CD4-positive, alpha-beta memory T cell (primary cell): ENCODE measurements around the gene LRRK1. TPM values are rescaled to one million over a fixed set of nuclear protein-coding genes. Genes with fewer than 3 reads are reported as not detected.

Source experiments
- CTCF ChIA-PET: fragments of 350-600 bp; sonication (Branson Sonifier 250); formaldehyde crosslinking; loops from one replicate; lab custom pipeline; 2021; ENCODE audit warnings: inconsistent platforms; ENCODE audit not compliant: partially characterized antibody; lab: Charles Lee
- POLR2A ChIA-PET: fragments of 350-600 bp; sonication (Branson Sonifier 250); formaldehyde crosslinking; loops from one replicate; lab custom pipeline; 2021; ENCODE audit not compliant: partially characterized antibody; lab: Charles Lee
- DNase-seq, 5 donors: peaks; one replicate each; pipeline versions ENCODE4 v3.0.0 to v3.0.0-alpha.2; 2020 to 2022; ENCODE audit warnings: mixed read lengths in 1 of 5
- H3K27ac ChIP-seq: one replicate; pipeline ENCODE4 v1.7.0; 2013; ENCODE audit warnings: low read depth, low read length
- H3K27me3 ChIP-seq: 2 replicates; pipeline ENCODE4 v1.7.0; 2013; ENCODE audit warnings: mild to moderate bottlenecking, low read length, moderate library complexity; ENCODE audit not compliant: insufficient read depth
- H3K36me3 ChIP-seq: 2 replicates; pipeline ENCODE4 v1.7.0; 2013; ENCODE audit warnings: mild to moderate bottlenecking, low read length, moderate library complexity; ENCODE audit not compliant: insufficient read depth
- H3K4me1 ChIP-seq: 2 replicates; pipeline ENCODE4 v1.7.0; 2013; ENCODE audit warnings: mild to moderate bottlenecking, low read length, moderate library complexity; ENCODE audit not compliant: insufficient read depth
- H3K4me3 ChIP-seq, 2 donors: one replicate each; pipeline ENCODE4 v1.7.0; 2013; ENCODE audit warnings: low read length in 2 of 2, mild to moderate bottlenecking in 1 of 2
- H3K9me3 ChIP-seq, 2 donors: one replicate each; pipeline ENCODE4 v1.7.0; 2013; ENCODE audit warnings: low read length in 2 of 2, control low read depth in 1 of 2; ENCODE audit not compliant: control insufficient read depth in 1 of 2
- H3K27ac Mint-ChIP-seq, 7 donors: one replicate each; pipeline ENCODE4 v1.8.0; 2020 to 2021; ENCODE audit warnings: mixed read lengths in 7 of 7, mild to moderate bottlenecking in 6 of 7, inconsistent platforms in 3 of 7, moderate library complexity in 3 of 7
- H3K27me3 Mint-ChIP-seq, 2 donors: one replicate each; pipeline ENCODE4 v1.8.0; 2020 to 2021; ENCODE audit warnings: mixed read lengths in 2 of 2
- H3K36me3 Mint-ChIP-seq, 2 donors: one replicate each; pipeline ENCODE4 v1.8.0; 2020 to 2021; ENCODE audit warnings: mixed read lengths in 2 of 2, inconsistent platforms in 1 of 2, mild to moderate bottlenecking in 1 of 2
- H3K4me1 Mint-ChIP-seq, 4 donors: one replicate each; pipeline ENCODE4 v1.8.0; 2020 to 2021; ENCODE audit warnings: mixed read lengths in 4 of 4, mild to moderate bottlenecking in 1 of 4
- H3K4me3 Mint-ChIP-seq, 8 donors: one replicate each; pipeline ENCODE4 v1.8.0; 2020 to 2021; ENCODE audit warnings: mixed read lengths in 8 of 8, mild to moderate bottlenecking in 7 of 8, moderate library complexity in 6 of 8, inconsistent platforms in 3 of 8
- H3K9me3 Mint-ChIP-seq, 8 donors: one replicate each; pipeline ENCODE4 v1.8.0; 2020 to 2021; ENCODE audit warnings: mixed read lengths in 8 of 8, mild to moderate bottlenecking in 5 of 8, inconsistent platforms in 3 of 8, moderate library complexity in 1 of 8
- intact Hi-C: fragments of 100-400 bp; cut with micrococcal nuclease; formaldehyde crosslinking; loops from one replicate; pipeline ENCODE4 v1.15.1; 2023
- polyA plus RNA-seq, 2 donors: library from polyadenylated mRNA; unstranded; fragments of 300-500 nt; fragmentation: Illumina TruSeq; gene quantifications; one replicate each; pipeline ENCODE4 v1.2.3, GENCODE V29; 2021
- total RNA-seq, 2 experiments: library from RNA; stranded (reverse); gene quantifications; one replicate each; pipeline ENCODE4 v1.2.3, GENCODE V29; 2021

The LRRK1 gene
- total and polyA plus RNA-seq, 4 experiments from 2014 or later = 0.50 to 0.58 (median 0.53) TPM; not detected in 1

DNA sequence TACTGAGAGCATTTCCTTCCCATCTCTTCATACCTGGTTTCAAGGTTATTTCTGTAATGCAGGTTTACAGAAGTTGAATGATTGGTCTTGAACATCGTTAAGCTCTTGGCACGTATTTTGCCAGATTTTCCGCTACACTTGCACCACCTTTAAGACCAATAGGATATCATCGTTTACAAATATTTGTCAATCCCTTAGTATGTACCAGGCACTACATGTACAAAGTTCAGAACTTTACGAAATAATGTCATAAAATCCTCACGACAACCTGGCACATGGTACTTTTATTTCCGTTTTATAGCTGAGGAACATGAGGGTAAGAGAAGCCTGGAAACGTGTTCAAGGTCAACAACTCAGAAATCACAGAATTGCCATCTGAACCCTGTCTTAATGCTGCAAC, 6.3 kb downstream of the LRRK1 start:
- Mint-ChIP-seq H3K4me1 (peaks cover 0 to 8% (median 2%) of the 10 kb centered on the region in 4 donors), H3K4me3 (no peak overlapping the region), H3K27me3 (peaks cover 29 to 30% of the 10 kb centered on the region in 2 donors), H3K9me3 (no peaks in the 10 kb centered on the region), H3K36me3 (no peaks in the 10 kb centered on the region), H3K27ac (no peak overlapping the region)
- no peaks in the 10 kb centered on the region for H3K9me3 ChIP-seq
- H3K4me1 ChIP-seq = no peaks in the 10 kb centered on the region
- ChIA-PET CTCF (no interaction called here), POLR2A (no interaction called here)
- H3K27me3 ChIP-seq = peaks cover 10% of the 10 kb centered on the region
- no peak overlapping the region for H3K27ac ChIP-seq
- no peaks in the 10 kb centered on the region for H3K36me3 ChIP-seq
- H3K4me3 ChIP-seq = no peak overlapping the region
- DNase-seq = no peak
- intact Hi-C loops = no loop called here

DNA sequence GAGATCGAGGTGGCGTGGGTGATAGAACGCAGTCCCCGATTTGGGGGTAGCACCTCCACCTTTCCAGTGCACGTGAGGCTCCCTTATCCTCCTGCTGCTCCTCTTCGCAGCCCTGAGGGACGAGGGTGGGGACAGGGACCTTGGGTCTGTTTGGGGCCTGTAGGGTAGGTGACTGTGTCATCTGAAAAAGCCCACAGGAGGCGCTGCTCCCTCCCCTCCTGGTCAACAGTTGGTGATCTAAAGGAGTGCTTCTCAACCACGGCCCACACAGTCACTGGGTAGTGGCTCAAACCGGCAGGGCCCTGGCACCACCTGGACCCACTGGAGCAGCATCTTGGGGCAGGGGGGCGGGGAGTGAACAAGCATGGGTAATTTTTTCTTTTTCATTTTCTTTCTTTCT, 7.1 kb downstream of the LRRK1 start:
- Histone ChIP-seq H3K36me3 (no peaks in the 10 kb centered on the region), H3K4me1 (no peaks in the 10 kb centered on the region), H3K9me3 (no peaks in the 10 kb centered on the region), H3K4me3 (no peak overlapping the region), H3K27ac (no peak overlapping the region), H3K27me3 (peaks cover 2% of the 10 kb centered on the region)
- Mint-ChIP-seq H3K9me3 (no peaks in the 10 kb centered on the region), H3K36me3 (no peaks in the 10 kb centered on the region), H3K4me3 (no peak overlapping the region), H3K27ac (no peak overlapping the region), H3K27me3 (peaks cover 24 to 27% of the 10 kb centered on the region in 2 donors), H3K4me1 (peaks cover 0 to 3% (median under 1%) of the 10 kb centered on the region in 4 donors)
- POLR2A ChIA-PET = no interaction called here
- CTCF ChIA-PET = no interaction called here
- intact Hi-C loops = no loop called here
- no peak for DNase-seq

DNA sequence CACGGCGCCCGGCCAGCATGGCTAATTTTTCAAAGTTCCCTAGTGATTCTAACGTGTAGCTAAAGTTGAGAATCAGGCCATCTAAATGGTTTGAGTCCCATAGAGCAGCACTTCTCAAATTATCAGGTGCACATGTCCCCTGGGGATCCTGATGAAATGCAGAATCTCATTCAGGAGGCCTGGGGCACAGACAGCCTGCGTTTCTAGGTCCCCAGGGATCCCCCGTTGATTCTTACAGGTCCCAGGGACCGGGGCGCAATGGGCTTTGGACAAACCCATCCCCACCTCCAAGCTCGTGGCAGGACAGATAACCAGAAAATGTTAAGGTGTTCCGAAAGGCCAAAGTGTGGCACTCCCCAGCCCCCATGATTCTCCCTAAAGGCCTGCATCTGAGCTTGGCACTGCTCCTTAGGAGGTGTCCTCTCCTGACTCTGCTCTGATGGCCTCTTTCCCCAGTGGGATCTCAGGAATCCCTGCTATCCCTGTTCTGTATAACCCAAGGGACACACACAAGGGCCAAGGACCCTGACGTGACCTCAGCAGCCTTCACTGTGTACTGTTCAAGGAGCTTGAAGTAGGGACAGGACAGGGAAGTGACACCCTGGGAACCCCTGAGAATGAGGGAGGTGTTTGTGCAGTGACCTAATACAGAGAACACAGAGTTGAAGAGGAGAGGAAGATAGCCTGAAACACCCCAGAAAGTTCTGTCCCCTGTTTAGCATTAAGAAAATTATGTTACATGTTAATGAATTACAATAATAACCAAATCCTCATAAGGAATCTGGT, 8.0 kb downstream of the LRRK1 start:
- H3K27me3 Mint-ChIP-seq = peaks cover 16 to 27% of the 10 kb centered on the region in 2 donors
- CTCF ChIA-PET = interaction anchor here (1.3 kb wide), 1 partner anchor 9 kb away, joined by 4 read pairs; no protein-coding TSS in a partner anchor

DNA sequence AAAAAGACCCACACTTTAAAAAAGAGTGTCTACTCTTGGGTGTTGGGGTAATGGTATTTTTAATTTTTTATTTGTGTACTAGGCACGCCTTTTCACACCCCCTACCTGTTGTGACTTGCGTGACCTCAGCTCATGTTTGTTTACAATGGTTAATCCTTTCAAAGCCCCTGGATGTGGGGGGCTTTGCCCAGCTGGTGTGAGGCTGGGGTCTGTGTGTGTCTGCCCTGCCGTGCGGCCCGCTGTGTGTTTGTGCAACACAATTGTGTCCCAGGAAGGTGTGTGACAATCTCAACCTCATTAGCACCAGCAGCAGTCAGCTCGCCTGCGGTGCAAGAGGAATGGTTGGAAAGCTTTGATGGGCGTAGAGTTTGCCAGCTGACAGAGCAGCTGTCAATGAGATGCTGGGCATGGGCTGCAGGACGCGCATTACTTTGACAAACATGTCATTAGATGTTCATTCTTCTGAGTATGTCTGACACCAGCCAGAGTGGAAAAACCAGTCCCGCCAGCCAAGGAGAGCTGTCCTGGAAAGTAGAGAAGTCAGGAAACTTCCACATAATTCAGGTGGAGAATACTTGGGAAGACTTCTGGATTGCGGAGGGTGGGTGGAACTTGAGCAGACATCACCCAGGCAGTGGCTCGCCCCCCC, 9.6 kb downstream of the LRRK1 start:
- Histone ChIP-seq H3K27me3 (no peaks in the 10 kb centered on the region), H3K4me3 (no peak overlapping the region), H3K9me3 (no peaks in the 10 kb centered on the region), H3K27ac (no peak overlapping the region), H3K36me3 (no peaks in the 10 kb centered on the region), H3K4me1 (no peaks in the 10 kb centered on the region)
- no peak for DNase-seq
- Mint-ChIP-seq H3K4me1 (no peaks in the 10 kb centered on the region), H3K4me3 (no peak overlapping the region), H3K27me3 (peaks cover 11 to 19% of the 10 kb centered on the region in 2 donors), H3K27ac (no peak overlapping the region), H3K9me3 (no peaks in the 10 kb centered on the region), H3K36me3 (no peaks in the 10 kb centered on the region)
- POLR2A ChIA-PET = no interaction called here
- intact Hi-C loops = no loop called here
- CTCF ChIA-PET = no interaction called here

More for the DNA sequence above, 8.0 kb downstream of the LRRK1 start:
- Histone ChIP-seq H3K4me3 (no peak overlapping the region), H3K36me3 (no peaks in the 10 kb centered on the region), H3K9me3 (no peaks in the 10 kb centered on the region), H3K27me3 (no peaks in the 10 kb centered on the region), H3K4me1 (no peaks in the 10 kb centered on the region), H3K27ac (no peak overlapping the region)
- intact Hi-C loops = no loop called here
- DNase-seq = no peak
- POLR2A ChIA-PET = no interaction called here
- Mint-ChIP-seq H3K9me3 (no peaks in the 10 kb centered on the region), H3K36me3 (no peaks in the 10 kb centered on the region), H3K4me3 (no peak overlapping the region), H3K4me1 (peaks cover 0 to 3% (median 0%) of the 10 kb centered on the region in 4 donors), H3K27ac (no peak overlapping the region)

DNA sequence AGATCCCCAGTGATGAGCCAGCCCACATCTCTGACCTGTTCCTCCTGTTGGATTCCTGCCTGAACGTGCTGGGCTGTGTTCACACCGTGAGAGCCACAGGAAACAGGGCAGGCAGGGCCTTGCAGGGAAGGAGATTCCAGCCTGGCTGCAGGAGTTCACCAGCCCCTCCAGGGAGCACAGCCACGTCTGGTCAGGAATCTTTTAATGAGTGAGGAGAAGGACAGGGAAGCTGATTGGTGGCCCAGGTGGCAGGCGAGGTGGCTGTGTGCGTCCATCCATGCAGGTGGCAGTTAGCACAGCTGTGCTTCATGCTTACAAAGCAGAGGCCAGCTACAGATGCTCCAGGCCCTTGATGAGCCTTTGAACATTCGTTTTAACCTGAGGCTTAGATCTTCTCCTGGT, 10.5 kb downstream of the LRRK1 start:
- no peak for DNase-seq
- Mint-ChIP-seq H3K4me3 (no peak overlapping the region), H3K27me3 (peaks cover 6 to 17% of the 10 kb centered on the region in 2 donors), H3K27ac (no peak overlapping the region), H3K36me3 (no peaks in the 10 kb centered on the region), H3K9me3 (no peaks in the 10 kb centered on the region), H3K4me1 (no peaks in the 10 kb centered on the region)
- no peaks in the 10 kb centered on the region for H3K9me3 ChIP-seq
- H3K4me1 ChIP-seq = no peaks in the 10 kb centered on the region
- CTCF ChIA-PET = interaction anchor here (0.8 kb wide), 1 partner anchor 81 kb away, joined by 3 read pairs; no protein-coding TSS in a partner anchor
- H3K4me3 ChIP-seq = no peak overlapping the region
- no peaks in the 10 kb centered on the region for H3K36me3 ChIP-seq
- POLR2A ChIA-PET = no interaction called here
- intact Hi-C loops = no loop called here
- no peak overlapping the region for H3K27ac ChIP-seq
- H3K27me3 ChIP-seq = no peaks in the 10 kb centered on the region

DNA sequence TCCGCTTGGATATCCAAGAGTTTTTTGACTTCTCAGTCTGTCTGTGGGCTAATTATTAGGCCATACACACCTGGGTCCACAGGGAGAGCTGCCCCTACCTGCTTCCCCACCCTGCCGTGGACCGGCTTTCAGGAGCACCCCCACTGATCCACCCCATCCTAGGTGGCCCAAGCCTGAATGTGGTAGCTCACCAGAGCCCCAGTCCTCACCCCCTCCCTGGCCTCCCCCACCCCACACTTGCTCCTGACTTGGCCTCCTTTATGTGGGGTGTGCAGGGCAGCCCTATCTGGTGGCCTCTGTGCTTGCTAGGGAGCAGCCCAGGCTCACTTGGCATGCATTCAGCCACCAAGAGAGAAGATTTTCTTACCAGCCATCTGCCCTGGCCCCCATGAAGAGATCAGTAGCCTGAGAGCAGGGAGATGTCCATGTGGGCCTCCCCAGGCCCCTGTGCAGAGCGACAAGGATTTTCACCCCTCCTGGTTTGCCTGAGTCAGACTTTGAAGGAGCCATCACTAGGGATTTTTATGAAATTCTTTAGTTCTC, 11.2 kb downstream of the LRRK1 start:
- no peaks in the 10 kb centered on the region for H3K9me3 Mint-ChIP-seq
- CTCF ChIA-PET = interaction anchor here (0.8 kb wide), 1 partner anchor 81 kb away, joined by 3 read pairs; no protein-coding TSS in a partner anchor
- no peak for DNase-seq
- no peaks in the 10 kb centered on the region for H3K9me3 ChIP-seq
- H3K27me3 Mint-ChIP-seq = peaks cover 6 to 16% of the 10 kb centered on the region in 2 donors
- no peak overlapping the region for H3K27ac ChIP-seq
- POLR2A ChIA-PET = no interaction called here
- intact Hi-C loops = no loop called here
- H3K4me3 Mint-ChIP-seq = no peak overlapping the region
- no peak overlapping the region for H3K27ac Mint-ChIP-seq
- no peaks in the 10 kb centered on the region for H3K36me3 Mint-ChIP-seq
- no peaks in the 10 kb centered on the region for H3K27me3 ChIP-seq
- H3K4me1 Mint-ChIP-seq = no peaks in the 10 kb centered on the region
- no peaks in the 10 kb centered on the region for H3K4me1 ChIP-seq
- no peak overlapping the region for H3K4me3 ChIP-seq
- no peaks in the 10 kb centered on the region for H3K36me3 ChIP-seq

DNA sequence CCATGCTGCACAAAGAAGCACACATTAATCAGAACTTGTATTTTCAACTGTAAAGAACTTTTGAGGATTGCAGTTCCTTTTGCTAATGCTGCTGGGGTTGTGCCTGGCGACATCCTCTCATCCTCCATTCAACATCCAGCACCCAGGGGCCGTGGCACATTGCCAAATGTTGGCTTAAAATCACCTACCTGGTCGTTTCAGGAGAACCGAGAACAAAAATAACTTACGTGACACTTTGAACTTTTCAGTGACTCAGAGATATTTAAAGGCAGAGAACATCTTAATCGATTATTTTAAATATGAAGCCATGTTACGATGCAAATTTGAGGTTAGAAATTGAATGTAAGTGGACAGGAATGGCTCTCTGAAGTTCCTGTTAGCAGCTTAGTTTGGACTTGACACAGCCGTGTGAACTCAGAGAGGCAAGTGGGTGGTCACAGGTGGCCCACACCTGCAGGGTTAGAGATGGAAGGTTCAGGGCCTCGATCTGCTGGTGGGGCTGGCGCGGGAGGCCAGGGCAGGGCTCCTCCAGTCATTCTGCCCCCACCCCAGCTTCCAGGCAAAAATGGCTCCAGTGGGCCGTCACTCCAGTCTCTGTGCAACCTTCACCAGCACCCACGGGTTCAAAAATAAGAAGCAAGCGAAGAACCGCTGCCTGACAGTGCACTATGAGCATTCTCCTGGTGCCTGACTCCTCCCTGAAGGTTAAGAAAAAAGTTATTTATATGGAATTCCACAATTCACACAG, 12.2 kb downstream of the LRRK1 start:
- Histone ChIP-seq H3K36me3 (no peaks in the 10 kb centered on the region), H3K4me3 (no peak overlapping the region), H3K27ac (no peak overlapping the region), H3K27me3 (no peaks in the 10 kb centered on the region), H3K9me3 (no peaks in the 10 kb centered on the region), H3K4me1 (no peaks in the 10 kb centered on the region)
- no peak overlapping the region for H3K27ac Mint-ChIP-seq
- H3K9me3 Mint-ChIP-seq = no peaks in the 10 kb centered on the region
- no peaks in the 10 kb centered on the region for H3K4me1 Mint-ChIP-seq
- intact Hi-C loops = no loop called here
- H3K27me3 Mint-ChIP-seq = peaks cover 4 to 11% of the 10 kb centered on the region in 2 donors
- CTCF ChIA-PET = no interaction called here
- H3K4me3 Mint-ChIP-seq = no peak overlapping the region
- POLR2A ChIA-PET = no interaction called here
- no peak for DNase-seq
- no peaks in the 10 kb centered on the region for H3K36me3 Mint-ChIP-seq
